Loucy (cell line): ENCODE data around the gene MYO1E.

ENCODE experiments used
- H2AFZ ChIP-seq: fragments of 200-600 bp; sonication (generic); 2 replicates; pipeline ENCODE4 v1.6.0; 2016; ENCODE audit warnings: antibody characterized with exemption, mild to moderate bottlenecking, low read length, moderate library complexity
- H3F3A ChIP-seq: fragments of 200-600 bp; 2 replicates; pipeline ENCODE4 v1.6.0; 2016; ENCODE audit warnings: antibody characterized with exemption, low read depth, mild to moderate bottlenecking
- H3K27me3 ChIP-seq: fragments of 200-600 bp; sonication (generic); 2 replicates; pipeline ENCODE4 v1.6.1; 2014; ENCODE audit warnings: low read length, mild to moderate bottlenecking; ENCODE audit not compliant: insufficient read depth, poor library complexity, severe bottlenecking
- H3K36me3 ChIP-seq: fragments of 200-600 bp; sonication (generic); 2 replicates; pipeline ENCODE4 v1.6.1; 2016; ENCODE audit warnings: low read length; ENCODE audit not compliant: insufficient read depth
- H3K4me1 ChIP-seq: fragments of 200-600 bp; sonication (generic); 2 replicates; pipeline ENCODE4 v1.5.1; 2014; ENCODE audit warnings: low read length, mild to moderate bottlenecking; ENCODE audit not compliant: insufficient read depth, poor library complexity, severe bottlenecking
- H3K4me2 ChIP-seq: fragments of 200-600 bp; sonication (generic); 2 replicates; pipeline ENCODE4 v1.6.0; 2014; ENCODE audit warnings: antibody characterized with exemption, low read length, low read depth, mild to moderate bottlenecking; ENCODE audit not compliant: poor library complexity, severe bottlenecking
- H3K4me3 ChIP-seq: fragments of 200-600 bp; sonication (generic); 2 replicates; pipeline ENCODE4 v1.5.1; 2014; ENCODE audit warnings: low read length, mild to moderate bottlenecking, mixed read lengths; ENCODE audit not compliant: poor library complexity, severe bottlenecking
- H3K79me2 ChIP-seq: fragments of 200-600 bp; sonication (generic); 2 replicates; pipeline ENCODE4 v1.6.1; 2014; ENCODE audit warnings: low read length; ENCODE audit not compliant: insufficient read depth
- H3K9ac ChIP-seq: fragments of 200-600 bp; sonication (generic); 2 replicates; pipeline ENCODE4 v1.6.0; 2014; ENCODE audit warnings: mild to moderate bottlenecking, low read depth, low read length, moderate library complexity; ENCODE audit not compliant: poor library complexity, severe bottlenecking
- H3K9me2 ChIP-seq: fragments of 200-600 bp; sonication (generic); replicated peaks from 2 replicates; pipeline ENCODE4 v1.6.1; 2016; ENCODE audit warnings: low read depth, low read length, mixed read lengths
- H3K9me3 ChIP-seq: fragments of 200-600 bp; sonication (generic); 2 replicates; pipeline ENCODE4 v1.6.1; 2014; ENCODE audit warnings: mild to moderate bottlenecking, antibody characterized with exemption, low read length, low read depth; ENCODE audit not compliant: insufficient read depth
- H4K20me1 ChIP-seq: fragments of 200-600 bp; sonication (generic); 2 replicates; pipeline ENCODE4 v1.6.0; 2014; ENCODE audit warnings: antibody characterized with exemption, low read length, mild to moderate bottlenecking; ENCODE audit not compliant: insufficient read depth, poor library complexity, severe bottlenecking
- EZH2phosphoT487 ChIP-seq: fragments of 200-600 bp; IDR thresholded peaks from 2 replicates; pipeline ENCODE4 v1.6.1; 2018; ENCODE audit warnings: antibody characterized with exemption, mild to moderate bottlenecking, moderate library complexity, borderline replicate concordance
- TF ChIP-seq, protein P1 (sequence below): fragments of 200-600 bp; sonication (generic); conservative IDR thresholded peaks from 2 replicates; pipeline ENCODE4 v1.5.1; 2014; ENCODE audit warnings: mild to moderate bottlenecking, antibody characterized with exemption, low read length

MYO1E gene

DNA sequence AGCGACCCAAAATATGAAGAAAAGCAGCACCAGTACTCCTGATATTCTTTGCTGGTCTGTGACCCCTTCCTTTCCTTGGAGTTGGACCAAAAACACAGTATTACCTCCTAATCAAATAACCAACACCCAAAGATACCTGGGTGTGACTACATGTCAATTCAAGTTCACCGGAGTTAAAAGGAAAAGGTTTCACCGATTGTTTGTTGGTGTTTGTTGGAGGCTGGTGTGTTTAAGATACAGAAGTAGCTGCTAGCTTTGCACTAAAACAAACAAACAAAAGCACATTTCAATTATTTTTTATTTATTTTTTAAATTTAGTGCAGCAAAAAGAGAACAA, 81.5 kb downstream of the MYO1E start:
- H4K20me1 ChIP-seq: no peaks in the 10 kb centered on the region
- H3K9me3 ChIP-seq: no peaks in the 10 kb centered on the region
- no peak overlapping the region for H3K4me2 ChIP-seq
- no peaks in the 10 kb centered on the region for H3K36me3 ChIP-seq
- no peak overlapping the region for H2AFZ ChIP-seq
- no peak overlapping the region for H3K4me3 ChIP-seq
- TF ChIP-seq, protein P1, sequence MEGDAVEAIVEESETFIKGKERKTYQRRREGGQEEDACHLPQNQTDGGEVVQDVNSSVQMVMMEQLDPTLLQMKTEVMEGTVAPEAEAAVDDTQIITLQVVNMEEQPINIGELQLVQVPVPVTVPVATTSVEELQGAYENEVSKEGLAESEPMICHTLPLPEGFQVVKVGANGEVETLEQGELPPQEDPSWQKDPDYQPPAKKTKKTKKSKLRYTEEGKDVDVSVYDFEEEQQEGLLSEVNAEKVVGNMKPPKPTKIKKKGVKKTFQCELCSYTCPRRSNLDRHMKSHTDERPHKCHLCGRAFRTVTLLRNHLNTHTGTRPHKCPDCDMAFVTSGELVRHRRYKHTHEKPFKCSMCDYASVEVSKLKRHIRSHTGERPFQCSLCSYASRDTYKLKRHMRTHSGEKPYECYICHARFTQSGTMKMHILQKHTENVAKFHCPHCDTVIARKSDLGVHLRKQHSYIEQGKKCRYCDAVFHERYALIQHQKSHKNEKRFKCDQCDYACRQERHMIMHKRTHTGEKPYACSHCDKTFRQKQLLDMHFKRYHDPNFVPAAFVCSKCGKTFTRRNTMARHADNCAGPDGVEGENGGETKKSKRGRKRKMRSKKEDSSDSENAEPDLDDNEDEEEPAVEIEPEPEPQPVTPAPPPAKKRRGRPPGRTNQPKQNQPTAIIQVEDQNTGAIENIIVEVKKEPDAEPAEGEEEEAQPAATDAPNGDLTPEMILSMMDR: no peak
- TF ChIP-seq EZH2phosphoT487: no peak
- H3K9ac ChIP-seq: no peak overlapping the region
- no peaks in the 10 kb centered on the region for H3K79me2 ChIP-seq
- H3K27me3 ChIP-seq: no peaks in the 10 kb centered on the region
- no peaks in the 10 kb centered on the region for H3K9me2 ChIP-seq
- no peaks in the 10 kb centered on the region for H3F3A ChIP-seq
- H3K4me1 ChIP-seq: no peaks in the 10 kb centered on the region

- Histone ChIP-seq H3K9me2 (no peaks in the 10 kb centered on the region), H3K9me3 (no peaks in the 10 kb centered on the region), H3K4me1 (no peaks in the 10 kb centered on the region), H3F3A (no peaks in the 10 kb centered on the region), H4K20me1 (no peaks in the 10 kb centered on the region), H3K79me2 (no peaks in the 10 kb centered on the region), H3K4me2 (no peak overlapping the region), H3K4me3 (no peak overlapping the region), H2AFZ (no peak overlapping the region), H3K9ac (no peak overlapping the region), H3K36me3 (no peaks in the 10 kb centered on the region), H3K27me3 (no peaks in the 10 kb centered on the region)
- TF ChIP-seq, protein P1: no peak
- TF ChIP-seq EZH2phosphoT487: no peak
These were observed 82.1 kb downstream of the MYO1E start for GRCh38 chr15:59290295-59291212.

DNA sequence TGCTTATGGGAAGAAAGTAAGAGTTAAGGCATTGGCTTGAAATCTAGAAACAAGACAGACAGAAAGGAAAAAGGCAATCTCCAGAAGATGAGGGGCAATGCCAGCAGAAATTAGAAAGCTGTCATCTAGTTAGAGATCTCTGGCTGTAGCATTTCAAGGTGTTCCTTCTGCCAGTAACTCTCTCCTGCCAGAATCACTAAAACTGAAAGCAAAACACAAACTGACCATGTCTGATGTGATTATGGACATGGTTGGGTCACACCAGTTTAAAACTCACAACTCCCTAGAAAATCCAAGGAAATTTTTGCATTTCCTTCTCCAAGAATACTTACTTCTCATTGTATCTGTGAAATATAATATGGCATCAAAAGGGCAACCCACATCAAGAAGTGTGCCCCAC, 83.1 kb downstream of the MYO1E start:
- H3K9ac ChIP-seq: no peak overlapping the region
- H3K36me3 ChIP-seq: no peaks in the 10 kb centered on the region
- H2AFZ ChIP-seq: no peak overlapping the region
- H3K79me2 ChIP-seq: no peaks in the 10 kb centered on the region
- H4K20me1 ChIP-seq: no peaks in the 10 kb centered on the region
- TF ChIP-seq, protein P1: no peak
- no peak for TF ChIP-seq EZH2phosphoT487
- H3K4me1 ChIP-seq: no peaks in the 10 kb centered on the region
- H3K4me2 ChIP-seq: no peak overlapping the region
- H3K4me3 ChIP-seq: no peak overlapping the region
- H3K27me3 ChIP-seq: no peaks in the 10 kb centered on the region
- H3F3A ChIP-seq: no peaks in the 10 kb centered on the region
- no peaks in the 10 kb centered on the region for H3K9me2 ChIP-seq
- no peaks in the 10 kb centered on the region for H3K9me3 ChIP-seq
